Measurements from ENCODE around the gene NUDT4B.
"Not testable (repeated sequence)": the region's sequence is repeated elsewhere in the genome, so short reads cannot be mapped to it uniquely, and the experiment has no call there.

Gene NUDT4B

GRCh38 chr1:148705316-148705948, 43.1 kb upstream of the NUDT4B start:
- H3K9me3 ChIP-seq (replicated peaks in 1 of 2; ENCODE audit: control insufficient read depth in 2 of 2, insufficient read depth in 1 of 2, low read depth in 1 of 2, low read length in 2 of 2); H3K36me3 ChIP-seq (replicated peaks in 1 of 2; ENCODE audit: control insufficient read depth in 2 of 2, insufficient read depth in 2 of 2, low read length in 2 of 2); H3K4me2 ChIP-seq (ENCODE audit: insufficient read depth, low read length, poor library complexity, severe bottlenecking); H2BK5ac ChIP-seq (ENCODE audit: low read length); H3K4me3 ChIP-seq (ENCODE audit: low read length in 2 of 2); H2AK5ac ChIP-seq (ENCODE audit: low read depth, low read length); H3K23ac ChIP-seq (ENCODE audit: low read depth, low read length, poor library complexity); H4K91ac ChIP-seq (ENCODE audit: low read depth, low read length, poor library complexity); H2BK15ac ChIP-seq (ENCODE audit: low read length); H3K4me1 ChIP-seq (ENCODE audit: control insufficient read depth in 2 of 2, insufficient read depth in 1 of 2, low read depth in 1 of 2, low read length in 2 of 2); H3K9ac ChIP-seq (ENCODE audit: low read depth, low read length, poor library complexity); H3K27me3 ChIP-seq (ENCODE audit: control insufficient read depth in 3 of 3, insufficient read depth in 3 of 3, low read depth in 1 of 3, low read length in 3 of 3); H2BK120ac ChIP-seq (ENCODE audit: low read depth, low read length); H3K18ac ChIP-seq (ENCODE audit: low read length); H2AFZ ChIP-seq (ENCODE audit: low read length); H4K8ac ChIP-seq (ENCODE audit: low read depth, low read length); H3K27ac ChIP-seq (replicated peaks; ENCODE audit: low read length); H3K14ac ChIP-seq (ENCODE audit: low read length); H3K4ac ChIP-seq (ENCODE audit: low read length); H2BK12ac ChIP-seq (ENCODE audit: low read length); DNase-seq (ENCODE audit: low spot score); H3K79me1 ChIP-seq (ENCODE audit: low read depth, low read length): not testable (repeated sequence)
- WGBS, 2 donors (ENCODE audit: extremely low coverage in 2 of 2, insufficient read length in 2 of 2, insufficient replicate concordance in 1 of 2), result no CpG with 5 or more reads among the region's 4 CpGs

GRCh38 chr1:148708779-148709333, 39.7 kb upstream of the NUDT4B start:
- H3K23ac ChIP-seq (ENCODE audit: low read depth, low read length, poor library complexity); H3K9ac ChIP-seq (ENCODE audit: low read depth, low read length, poor library complexity); H3K9me3 ChIP-seq (replicated peaks in 1 of 2; ENCODE audit: control insufficient read depth in 2 of 2, insufficient read depth in 1 of 2, low read depth in 1 of 2, low read length in 2 of 2); H3K79me1 ChIP-seq (ENCODE audit: low read depth, low read length); H3K36me3 ChIP-seq (replicated peaks in 1 of 2; ENCODE audit: control insufficient read depth in 2 of 2, insufficient read depth in 2 of 2, low read length in 2 of 2); H3K27me3 ChIP-seq (ENCODE audit: control insufficient read depth in 3 of 3, insufficient read depth in 3 of 3, low read depth in 1 of 3, low read length in 3 of 3); H2AK5ac ChIP-seq (ENCODE audit: low read depth, low read length); H3K4me2 ChIP-seq (ENCODE audit: insufficient read depth, low read length, poor library complexity, severe bottlenecking); H3K4me3 ChIP-seq (ENCODE audit: low read length in 2 of 2); H4K91ac ChIP-seq (ENCODE audit: low read depth, low read length, poor library complexity); H2BK12ac ChIP-seq (ENCODE audit: low read length); H2AFZ ChIP-seq (ENCODE audit: low read length); H3K4ac ChIP-seq (ENCODE audit: low read length); H2BK5ac ChIP-seq (ENCODE audit: low read length); H2BK120ac ChIP-seq (ENCODE audit: low read depth, low read length); H2BK15ac ChIP-seq (ENCODE audit: low read length); DNase-seq (ENCODE audit: low spot score); H3K4me1 ChIP-seq (ENCODE audit: control insufficient read depth in 2 of 2, insufficient read depth in 1 of 2, low read depth in 1 of 2, low read length in 2 of 2); H4K8ac ChIP-seq (ENCODE audit: low read depth, low read length); H3K18ac ChIP-seq (ENCODE audit: low read length); H3K27ac ChIP-seq (replicated peaks; ENCODE audit: low read length); H3K14ac ChIP-seq (ENCODE audit: low read length): not testable (repeated sequence)
- no CpG with 5 or more reads among the region's 1 CpG for WGBS, 2 donors (ENCODE audit: extremely low coverage in 2 of 2, insufficient read length in 2 of 2, insufficient replicate concordance in 1 of 2)

GRCh38 chr1:148710772-148711523, 37.6 kb upstream of the NUDT4B start:
- H2BK15ac ChIP-seq (ENCODE audit: low read length); H2BK12ac ChIP-seq (ENCODE audit: low read length); H3K36me3 ChIP-seq (replicated peaks in 1 of 2; ENCODE audit: control insufficient read depth in 2 of 2, insufficient read depth in 2 of 2, low read length in 2 of 2); H2AK5ac ChIP-seq (ENCODE audit: low read depth, low read length); H4K8ac ChIP-seq (ENCODE audit: low read depth, low read length); DNase-seq (ENCODE audit: low spot score); H3K4me2 ChIP-seq (ENCODE audit: insufficient read depth, low read length, poor library complexity, severe bottlenecking); H3K4me1 ChIP-seq (ENCODE audit: control insufficient read depth in 2 of 2, insufficient read depth in 1 of 2, low read depth in 1 of 2, low read length in 2 of 2); H3K4ac ChIP-seq (ENCODE audit: low read length); H3K4me3 ChIP-seq (ENCODE audit: low read length in 2 of 2); H4K91ac ChIP-seq (ENCODE audit: low read depth, low read length, poor library complexity); H3K27me3 ChIP-seq (ENCODE audit: control insufficient read depth in 3 of 3, insufficient read depth in 3 of 3, low read depth in 1 of 3, low read length in 3 of 3); H3K18ac ChIP-seq (ENCODE audit: low read length); H3K79me1 ChIP-seq (ENCODE audit: low read depth, low read length); H3K9me3 ChIP-seq (replicated peaks in 1 of 2; ENCODE audit: control insufficient read depth in 2 of 2, insufficient read depth in 1 of 2, low read depth in 1 of 2, low read length in 2 of 2); H2BK120ac ChIP-seq (ENCODE audit: low read depth, low read length); H3K27ac ChIP-seq (replicated peaks; ENCODE audit: low read length); H2BK5ac ChIP-seq (ENCODE audit: low read length); H3K9ac ChIP-seq (ENCODE audit: low read depth, low read length, poor library complexity); H2AFZ ChIP-seq (ENCODE audit: low read length); H3K14ac ChIP-seq (ENCODE audit: low read length); H3K23ac ChIP-seq (ENCODE audit: low read depth, low read length, poor library complexity): not testable (repeated sequence)
- WGBS, 2 donors (ENCODE audit: extremely low coverage in 2 of 2, insufficient read length in 2 of 2, insufficient replicate concordance in 1 of 2), result no CpG with 5 or more reads among the region's 8 CpGs

DNA sequence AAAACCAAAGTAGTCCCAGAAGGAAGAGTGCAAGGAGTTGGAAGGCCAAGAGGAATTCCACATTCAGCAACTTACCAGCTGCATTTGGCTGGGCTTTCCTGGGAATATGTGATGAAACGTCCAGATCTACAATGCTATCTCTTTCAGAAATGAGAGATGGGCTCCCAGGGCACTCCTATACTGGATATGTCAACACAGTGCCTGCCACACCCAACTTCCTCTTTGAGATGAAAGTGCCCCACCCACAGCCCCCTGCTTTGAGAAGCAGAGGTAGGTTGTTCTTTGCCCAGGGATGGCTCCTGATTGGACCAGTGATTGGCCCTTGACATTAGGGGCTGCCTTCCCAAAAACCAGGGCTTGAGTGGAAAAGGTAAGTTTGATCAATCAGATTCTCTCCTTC, 36.2 kb upstream of the NUDT4B start:
- H2AFZ ChIP-seq (ENCODE audit: low read length); H3K9me3 ChIP-seq (replicated peaks in 1 of 2; ENCODE audit: control insufficient read depth in 2 of 2, insufficient read depth in 1 of 2, low read depth in 1 of 2, low read length in 2 of 2); H2AK5ac ChIP-seq (ENCODE audit: low read depth, low read length); H2BK15ac ChIP-seq (ENCODE audit: low read length); H3K18ac ChIP-seq (ENCODE audit: low read length); H3K4me2 ChIP-seq (ENCODE audit: insufficient read depth, low read length, poor library complexity, severe bottlenecking); H3K79me1 ChIP-seq (ENCODE audit: low read depth, low read length); H4K8ac ChIP-seq (ENCODE audit: low read depth, low read length); H3K23ac ChIP-seq (ENCODE audit: low read depth, low read length, poor library complexity); DNase-seq (ENCODE audit: low spot score); H2BK5ac ChIP-seq (ENCODE audit: low read length); H3K14ac ChIP-seq (ENCODE audit: low read length); H3K4me1 ChIP-seq (ENCODE audit: control insufficient read depth in 2 of 2, insufficient read depth in 1 of 2, low read depth in 1 of 2, low read length in 2 of 2); H3K36me3 ChIP-seq (replicated peaks in 1 of 2; ENCODE audit: control insufficient read depth in 2 of 2, insufficient read depth in 2 of 2, low read length in 2 of 2); H2BK12ac ChIP-seq (ENCODE audit: low read length); H3K4me3 ChIP-seq (ENCODE audit: low read length in 2 of 2); H3K27ac ChIP-seq (replicated peaks; ENCODE audit: low read length); H3K27me3 ChIP-seq (ENCODE audit: control insufficient read depth in 3 of 3, insufficient read depth in 3 of 3, low read depth in 1 of 3, low read length in 3 of 3); H3K4ac ChIP-seq (ENCODE audit: low read length); H4K91ac ChIP-seq (ENCODE audit: low read depth, low read length, poor library complexity); H2BK120ac ChIP-seq (ENCODE audit: low read depth, low read length); H3K9ac ChIP-seq (ENCODE audit: low read depth, low read length, poor library complexity): not testable (repeated sequence)
- no CpG with 5 or more reads among the region's 1 CpG for WGBS, 2 donors (ENCODE audit: extremely low coverage in 2 of 2, insufficient read length in 2 of 2, insufficient replicate concordance in 1 of 2)
